ENCODE measurements around the gene SYT12. TPM values are rescaled to one million over a fixed set of nuclear protein-coding genes. Genes with fewer than 3 reads are reported as not detected.

Gene SYT12
- polyA plus RNA-seq, 1 of the 3 experiments (the other 2 are of a cell fraction), result 0.61 TPM

GRCh38 chr11:66987158-66987620 is 35.7 kb upstream of the SYT12 start:
- no peaks in the 10 kb centered on the region for H3K27me3 ChIP-seq (ENCODE audit: insufficient read depth)
- H3K4me3 ChIP-seq (ENCODE audit: low read depth in 2 of 2, low read length in 1 of 2), result no peak overlapping the region
- ChIA-PET POLR2A (interaction anchor here (0.6 to 1.0 kb wide), 2 partner anchors 12 to 308 kb away, joined by 3 to 5 read pairs; no protein-coding TSS in a partner anchor), CTCF (interaction anchor here (0.8 to 3.4 kb wide), 2 partner anchors 11 kb away, joined by 5 to 20 read pairs; no protein-coding TSS in a partner anchor)
- H3K4me1 ChIP-seq (ENCODE audit: control insufficient read depth in 1 of 2, insufficient read depth in 2 of 2, low read depth in 1 of 2, low read length in 1 of 2), result peaks cover 2 to 12% of the 10 kb centered on the region in 2 experiments; a peak in 2 of 4 replicates
- H3K79me2 ChIP-seq (ENCODE audit: insufficient read depth), result no peaks in the 10 kb centered on the region
- no peaks in the 10 kb centered on the region for H3K9me3 ChIP-seq
- TF ChIP-seq GABPA (IDR thresholded peaks at IDR 0.05; ENCODE audit: low read depth), result no peak
- no peak for TF ChIP-seq GATA2 (CRISPR knock-in tag; IDR thresholded peaks at IDR 0.05)
- TF ChIP-seq ZBTB33 (IDR thresholded peaks at IDR 0.05; ENCODE audit: borderline replicate concordance, low read depth), result no peak
- TF ChIP-seq EP300 (IDR thresholded peaks at IDR 0.05; ENCODE audit: borderline replicate concordance in 1 of 2, low read depth in 1 of 2, low read length in 1 of 2), result no peak
- no peak for TF ChIP-seq IRF3 (IDR thresholded peaks at IDR 0.05; ENCODE audit: low read depth, low read length)
- TF ChIP-seq USF1 (IDR thresholded peaks at IDR 0.05; ENCODE audit: borderline replicate concordance, low read depth), result no peak
- TF ChIP-seq FOXJ3 (CRISPR knock-in tag; IDR thresholded peaks at IDR 0.05), result no peak
- TF ChIP-seq MEF2A (IDR thresholded peaks at IDR 0.05; ENCODE audit: borderline replicate concordance, low read depth), result no peak
- no peak overlapping the region for H2AFZ ChIP-seq (ENCODE audit: low read depth)
- no peaks in the 10 kb centered on the region for H4K20me1 ChIP-seq (ENCODE audit: insufficient read depth)
- no peak overlapping the region for H3K9ac ChIP-seq
- H3F3A ChIP-seq (replicated peaks; ENCODE audit: insufficient read depth), result no peaks in the 10 kb centered on the region
- peak; percentile 48 for DNase-seq
- H3K36me3 ChIP-seq (replicated peaks in 1 of 2; ENCODE audit: control insufficient read depth in 1 of 2, insufficient read depth in 2 of 2, low read length in 1 of 2), result no peaks in the 10 kb centered on the region
- no peak overlapping the region for H3K4me2 ChIP-seq
- 74% methylated on average over 5 of the region's 6 CpGs for WGBS (ENCODE audit: low lambda C conversion rate)
- H3K27ac ChIP-seq (ENCODE audit: low read depth in 2 of 2, low read length in 1 of 2), result no peak overlapping the region
- no peaks in the 10 kb centered on the region for H3K9me2 ChIP-seq

- Histone ChIP-seq H3K9me3 (no peaks in the 10 kb centered on the region), H3K4me3 (ENCODE audit: low read depth in 2 of 2, low read length in 1 of 2) (no peak overlapping the region), H3K9ac (no peak overlapping the region), H3K9me2 (no peaks in the 10 kb centered on the region), H3K36me3 (replicated peaks in 1 of 2; ENCODE audit: control insufficient read depth in 1 of 2, insufficient read depth in 2 of 2, low read length in 1 of 2) (no peaks in the 10 kb centered on the region), H3K79me2 (ENCODE audit: insufficient read depth) (no peaks in the 10 kb centered on the region), H3K27me3 (ENCODE audit: insufficient read depth) (no peaks in the 10 kb centered on the region), H3K4me2 (no peak overlapping the region), H3F3A (replicated peaks; ENCODE audit: insufficient read depth) (no peaks in the 10 kb centered on the region), H2AFZ (ENCODE audit: low read depth) (no peak overlapping the region), H3K27ac (ENCODE audit: low read depth in 2 of 2, low read length in 1 of 2) (no peak overlapping the region), H4K20me1 (ENCODE audit: insufficient read depth) (no peaks in the 10 kb centered on the region), H3K4me1 (ENCODE audit: control insufficient read depth in 1 of 2, insufficient read depth in 2 of 2, low read depth in 1 of 2, low read length in 1 of 2) (peaks cover 0 to 10% of the 10 kb centered on the region in 2 experiments; a peak in 1 of 4 replicates)
- DNase-seq, result no peak
- 94% methylated on average over 13 of the region's 13 CpGs for WGBS (ENCODE audit: low lambda C conversion rate)
- CTCF ChIA-PET, result interaction anchor here (0.8 to 1.4 kb wide), 4 partner anchors 12 to 65 kb away, joined by 3 to 5 read pairs (median 4); partner anchors contain the start of gene C11orf86
- POLR2A ChIA-PET, result interaction anchor here (1.0 kb wide), 1 partner anchor 11 kb away, joined by 3 read pairs; no protein-coding TSS in a partner anchor
- TF ChIP-seq MAX (IDR thresholded peaks at IDR 0.05; ENCODE audit: low read depth) (no peak), RFX5 (IDR thresholded peaks at IDR 0.05; ENCODE audit: low read length) (no peak), IRF3 (IDR thresholded peaks at IDR 0.05; ENCODE audit: low read depth, low read length) (no peak), SIN3A (IDR thresholded peaks at IDR 0.05; ENCODE audit: borderline replicate concordance, low read depth, low read length) (no peak), TAF1 (IDR thresholded peaks at IDR 0.05; ENCODE audit: borderline replicate concordance, low read depth, low read length) (no peak), REST (IDR thresholded peaks at IDR 0.05; ENCODE audit: low read depth, low read length) (no peak), MEF2A (IDR thresholded peaks at IDR 0.05; ENCODE audit: borderline replicate concordance, low read depth) (no peak), SMC3 (IDR thresholded peaks at IDR 0.05; ENCODE audit: low read depth, low read length) (no peak)
Measured at GRCh38 chr11:66987924-66988637, 34.9 kb upstream of the SYT12 start.
